Middle frontal gyrus (tissue), 1 donor: ENCODE results near the gene DSE.

ENCODE experiments used
- DNase-seq: peaks from one replicate; pipeline ENCODE4 v3.0.0-alpha.2; 2015; ENCODE audit warnings: low spot score; ENCODE audit errors: extremely low spot score

The DSE gene

GRCh38 chr6:116386581-116387299 lies 16.0 kb downstream of the DSE start:
- DNase-seq = no peak

- no peak for DNase-seq
These were observed 16.6 kb downstream of the DSE start for GRCh38 chr6:116387374-116387773.

GRCh38 chr6:116388924-116389323 lies 18.2 kb downstream of the DSE start:
- DNase-seq = no peak

GRCh38 chr6:116389357-116389756 lies 18.6 kb downstream of the DSE start:
- DNase-seq = no peak

GRCh38 chr6:116390581-116390980 lies 19.8 kb downstream of the DSE start:
- DNase-seq = no peak

- no peak for DNase-seq
These were observed 21.6 kb downstream of the DSE start for GRCh38 chr6:116392132-116393013.

GRCh38 chr6:116393430-116393829 lies 22.7 kb downstream of the DSE start:
- no peak for DNase-seq

- DNase-seq = no peak
These were observed 24.9 kb downstream of the DSE start for GRCh38 chr6:116395647-116396046.

GRCh38 chr6:116396441-116396840 lies 25.7 kb downstream of the DSE start:
- no peak for DNase-seq

- DNase-seq = no peak
These were observed 27.2 kb downstream of the DSE start for GRCh38 chr6:116397914-116398313.

GRCh38 chr6:116398316-116399010 lies 27.7 kb downstream of the DSE start:
- DNase-seq = no peak

GRCh38 chr6:116399287-116399686 lies 28.5 kb downstream of the DSE start:
- DNase-seq = no peak

GRCh38 chr6:116400328-116400727 lies 29.6 kb downstream of the DSE start:
- DNase-seq = no peak

GRCh38 chr6:116402108-116402937 lies 31.6 kb downstream of the DSE start:
- no peak for DNase-seq

GRCh38 chr6:116403205-116403604 lies 32.5 kb downstream of the DSE start:
- DNase-seq = no peak

GRCh38 chr6:116404696-116405095 lies 33.9 kb downstream of the DSE start:
- no peak for DNase-seq

GRCh38 chr6:116405138-116405537 lies 34.4 kb downstream of the DSE start:
- DNase-seq = no peak

- DNase-seq = no peak
These were observed 35.1 kb downstream of the DSE start for GRCh38 chr6:116405652-116406356.

- DNase-seq = no peak
These were observed 36.1 kb downstream of the DSE start for GRCh38 chr6:116406678-116407345.

GRCh38 chr6:116408491-116408890 lies 37.7 kb downstream of the DSE start:
- no peak for DNase-seq
